ENCODE measurements around the gene FARP2.
"Not testable (repeated sequence)": the region's sequence is repeated elsewhere in the genome, so short reads cannot be mapped to it uniquely, and the experiment has no call there.

The FARP2 gene

GRCh38 chr2:241355983-241356870, at the start of gene FARP2:
Gene FARP2, plus strand, starts transcription at chr2:241356285. Its CDS starts 16,823 bp downstream, at chr2:241373108.
- DNase-seq (ENCODE audit: low spot score), result peak; percentile 88

- DNase-seq (ENCODE audit: low spot score), result no peak
Observed at GRCh38 chr2:241307055-241307454, 49.0 kb upstream of the FARP2 start.

- DNase-seq (ENCODE audit: low spot score), result no peak
Observed at GRCh38 chr2:241308267-241308666, 47.8 kb upstream of the FARP2 start.

- DNase-seq (ENCODE audit: low spot score), result no peak
Observed at GRCh38 chr2:241308832-241309500, 47.1 kb upstream of the FARP2 start.

DNA sequence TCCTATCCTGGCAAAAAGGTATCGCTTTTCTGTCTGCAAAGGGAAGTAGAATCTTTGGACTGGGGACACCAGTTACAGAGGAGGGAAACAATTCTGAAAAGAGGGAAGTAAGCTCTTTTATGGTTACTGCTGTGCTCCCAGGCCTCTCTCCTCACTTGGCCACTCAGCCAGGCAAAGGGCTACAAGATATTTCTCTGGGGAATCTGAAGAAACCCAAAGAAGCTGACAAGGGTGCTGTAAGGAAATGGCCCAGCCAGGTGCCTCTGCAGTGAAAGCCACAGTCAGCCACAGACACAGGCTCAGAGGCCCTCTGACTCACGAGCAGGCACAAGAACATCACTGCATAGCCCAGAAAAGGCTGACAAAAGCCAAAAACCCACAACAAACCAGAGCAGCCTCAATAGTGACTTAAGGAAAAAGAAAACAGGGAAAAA, 46.4 kb upstream of the FARP2 start:
- no peak for DNase-seq (ENCODE audit: low spot score)

DNA sequence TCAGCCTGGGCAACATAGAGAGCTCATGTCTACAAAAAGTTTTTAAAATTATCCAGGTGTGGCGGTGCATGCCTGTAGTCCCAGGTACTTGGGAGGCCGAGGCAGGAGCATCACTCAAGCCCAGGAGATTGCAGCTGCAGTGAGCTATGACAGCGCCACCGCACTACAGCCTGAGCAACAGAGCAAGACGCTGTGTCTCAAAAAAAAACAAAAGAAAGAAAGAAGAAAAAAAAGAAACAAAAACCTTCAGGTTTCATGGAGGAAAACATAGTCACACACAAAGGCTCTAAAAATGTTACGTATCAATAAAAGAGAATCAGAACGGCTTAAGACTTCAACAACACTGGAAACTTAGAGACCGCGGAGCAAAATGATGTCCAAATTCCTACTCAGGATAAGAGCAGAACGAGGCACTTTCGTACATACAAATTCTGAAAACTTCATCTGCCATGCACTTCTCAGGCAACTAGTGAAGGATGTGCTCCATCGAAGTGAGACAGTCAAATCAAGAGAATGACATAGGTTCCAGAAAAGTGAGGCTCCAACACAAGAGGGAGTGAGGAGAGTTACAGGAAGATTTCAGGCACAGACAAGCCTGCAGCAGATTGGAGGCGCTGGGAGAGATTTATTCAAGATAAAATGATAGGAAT, 45.0 kb upstream of the FARP2 start:
- no peak for DNase-seq (ENCODE audit: low spot score)

- DNase-seq (ENCODE audit: low spot score), result no peak
Observed at GRCh38 chr2:241312082-241312481, 44.0 kb upstream of the FARP2 start.

- no peak for DNase-seq (ENCODE audit: low spot score)
Observed at GRCh38 chr2:241313543-241314095, 42.5 kb upstream of the FARP2 start.

- no peak for DNase-seq (ENCODE audit: low spot score)
Observed at GRCh38 chr2:241314226-241315092, 41.6 kb upstream of the FARP2 start.

- DNase-seq (ENCODE audit: low spot score), result peak; percentile 95
Observed at GRCh38 chr2:241315093-241315878, 40.8 kb upstream of the FARP2 start, which contains the start of gene HDLBP. Gene HDLBP, minus strand, starts transcription at chr2:241315672. Its CDS starts 48,803 bp downstream, at chr2:241266869.

GRCh38 chr2:241315879-241316631, 40.0 kb upstream of the FARP2 start, which contains the start of gene SEPTIN2:
Gene SEPTIN2, plus strand, starts transcription at chr2:241315925. Its CDS starts 8,308 bp downstream, at chr2:241324233.
- DNase-seq (ENCODE audit: low spot score), result peak; percentile 37

- DNase-seq (ENCODE audit: low spot score), result no peak
Observed at GRCh38 chr2:241316825-241317224, 39.3 kb upstream of the FARP2 start.

DNA sequence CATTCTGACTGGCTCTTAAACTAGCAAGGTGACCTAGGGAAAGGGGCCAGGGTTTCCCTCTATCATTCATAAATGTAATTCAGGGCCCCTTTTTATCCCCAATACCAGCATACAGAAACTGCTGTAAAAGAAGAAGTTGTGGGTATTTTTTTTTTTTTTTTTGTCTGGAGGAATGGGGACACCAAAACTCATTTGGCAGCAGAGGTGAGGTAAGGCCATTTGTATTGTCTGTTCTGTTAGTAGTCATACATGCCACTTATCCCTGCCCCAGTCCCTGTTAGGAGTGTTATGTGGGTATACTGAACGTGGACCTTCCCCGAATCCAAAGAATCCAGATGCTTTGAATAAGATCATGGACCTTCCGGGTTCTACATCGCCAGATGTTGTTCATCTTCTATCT, 38.7 kb upstream of the FARP2 start:
- DNase-seq (ENCODE audit: low spot score), result no peak

DNA sequence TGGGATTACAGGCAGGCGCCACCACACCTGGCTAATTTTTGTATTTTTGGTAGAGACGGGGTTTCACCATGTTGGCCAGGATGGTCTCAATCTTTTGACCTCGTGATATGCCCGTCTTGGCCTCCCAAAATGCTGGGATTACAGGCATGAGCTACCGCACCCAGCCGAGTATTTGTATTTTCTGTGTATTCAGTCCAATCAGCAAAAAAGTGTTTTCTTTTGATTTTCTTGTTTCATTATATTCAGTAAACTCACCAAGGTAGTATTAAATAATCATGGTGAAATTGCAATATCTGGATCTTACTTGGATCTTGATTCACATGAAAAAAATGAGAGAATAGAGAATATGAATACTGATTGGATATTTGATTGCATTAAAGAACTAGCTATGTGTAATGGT, 37.3 kb upstream of the FARP2 start:
- not testable (repeated sequence) for DNase-seq (ENCODE audit: low spot score)

- DNase-seq (ENCODE audit: low spot score), result no peak
Observed at GRCh38 chr2:241320394-241320793, 35.7 kb upstream of the FARP2 start.

GRCh38 chr2:241321033-241321432, 35.1 kb upstream of the FARP2 start:
- DNase-seq (ENCODE audit: low spot score), result no peak

DNA sequence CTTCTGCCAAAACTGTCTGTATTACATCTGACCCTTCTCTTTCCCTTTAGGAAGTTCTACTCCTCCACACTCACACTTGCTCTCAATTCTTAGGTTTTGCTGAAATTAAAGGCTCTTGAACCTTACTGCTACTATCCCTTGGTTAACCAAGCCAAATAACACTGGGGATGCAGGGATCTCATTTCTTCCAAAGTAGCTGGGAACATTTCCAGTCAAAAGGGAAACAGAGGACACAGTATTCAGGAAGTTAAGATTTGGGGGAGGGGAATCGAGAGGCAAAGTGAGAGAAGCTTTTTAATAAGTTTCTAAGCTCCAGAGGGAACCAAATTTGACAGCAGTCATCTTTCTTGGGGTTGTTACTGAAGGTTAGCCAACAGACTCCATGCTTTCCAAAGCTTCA, 34.2 kb upstream of the FARP2 start:
- no peak for DNase-seq (ENCODE audit: low spot score)

GRCh38 chr2:241323778-241324177, 32.3 kb upstream of the FARP2 start:
- no peak for DNase-seq (ENCODE audit: low spot score)

DNA sequence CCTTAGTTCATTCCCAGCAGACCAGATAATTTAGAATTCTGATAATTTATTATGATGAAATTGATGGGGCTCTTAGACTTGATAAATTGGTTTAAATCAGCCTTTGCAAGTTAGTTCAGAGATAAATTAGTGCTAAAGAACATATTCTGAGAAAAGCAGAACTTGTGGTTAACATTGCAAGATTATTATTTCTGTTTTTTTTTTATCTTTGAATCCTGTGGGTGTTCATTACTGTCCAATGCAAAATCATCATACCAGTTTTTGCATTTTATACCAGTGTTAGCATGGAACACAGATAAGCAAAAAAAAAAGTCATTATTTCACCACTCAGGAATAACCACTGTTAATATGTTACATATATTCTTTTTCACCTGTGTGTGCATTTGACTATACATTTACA, 31.3 kb upstream of the FARP2 start:
- no peak for DNase-seq (ENCODE audit: low spot score)

GRCh38 chr2:241325257-241325656, 30.8 kb upstream of the FARP2 start:
- DNase-seq (ENCODE audit: low spot score), result no peak

Measured in HuH-7.5 (cell line).